HepG2 (cell line): Measurements from ENCODE around the gene ALK.

Experiments
- CTCF ChIP-seq: sonication (generic); formaldehyde crosslinking; IDR thresholded peaks from 2 replicates; pipeline ENCODE4 v1.5.0; 2020; ENCODE audit warnings: mild to moderate bottlenecking, missing genetic modification reagents, moderate library complexity
- FOXA1 ChIP-seq, 2 experiments: fragments of 450-650 bp in 1 of 2; sonication (generic) in 1 of 2; formaldehyde crosslinking in 1 of 2; IDR thresholded peaks; 2 replicates each; pipeline versions ENCODE4 v1.4.0 to v1.6.1; 2016 to 2020; ENCODE audit warnings: missing genetic modification reagents in 1 of 2
- NR3C1 ChIP-seq: sonication (generic); formaldehyde crosslinking; IDR thresholded peaks from 2 replicates; pipeline ENCODE4 v1.4.0; 2020; ENCODE audit warnings: missing genetic modification reagents
- SRSF9 ChIP-seq: fragments of 200-400 bp; formaldehyde crosslinking; IDR thresholded peaks from 2 replicates; pipeline ENCODE4 v1.6.1; 2018; ENCODE audit warnings: borderline replicate concordance, mild to moderate bottlenecking, low read depth, low read length; ENCODE audit not compliant: insufficient read depth, poor library complexity, severe bottlenecking
- TOE1 ChIP-seq: sonication (generic); formaldehyde crosslinking; IDR thresholded peaks from 2 replicates; pipeline ENCODE4 v1.4.0; 2020; ENCODE audit warnings: mild to moderate bottlenecking, missing genetic modification reagents
- ZFX ChIP-seq: sonication (generic); formaldehyde crosslinking; IDR thresholded peaks from 2 replicates; pipeline ENCODE4 v1.4.0; 2020; ENCODE audit warnings: mild to moderate bottlenecking, low read depth, missing genetic modification reagents, moderate library complexity

GRCh38 chr2:29372185-29372584 is 549.2 kb downstream of the ALK start:
- no peak for TF ChIP-seq ZFX (CRISPR knock-in tag)
- TF ChIP-seq TOE1 (CRISPR knock-in tag), result no peak
- TF ChIP-seq FOXA1 (IDR thresholded peaks at IDR 0.05), result no peak
- TF ChIP-seq FOXA1 (CRISPR knock-in tag; IDR thresholded peaks at IDR 0.05), result no peak
- no peak for TF ChIP-seq CTCF (CRISPR knock-in tag)
- TF ChIP-seq NR3C1 (CRISPR knock-in tag), result no peak
- TF ChIP-seq SRSF9, result no peak
